Cardiac septum (tissue), 1 donor: ENCODE measurements around the gene USP28. TPM values are rescaled to one million over a fixed set of nuclear protein-coding genes. Genes with fewer than 3 reads are reported as not detected.
"Not testable (repeated sequence)": the region's sequence is repeated elsewhere in the genome, so short reads cannot be mapped to it uniquely, and the experiment has no call there.

Experiments used
- DNase-seq: peaks from one replicate; pipeline ENCODE4 v3.0.0-alpha.2; 2020; ENCODE audit warnings: low spot score
- intact Hi-C: fragments of 100-400 bp; cut with DNase I; formaldehyde crosslinking; loops from one replicate; pipeline ENCODE4 v1.14.0; 2022
- long read RNA-seq: library from polyadenylated mRNA; unstranded; transcript quantifications from one replicate; pipeline ENCODE4 v2.0.0, GENCODE V29; 2021
- total RNA-seq: library from RNA; stranded (reverse); fragmentation: NEBNext Ultra II Directional; extraction: Animal tissue kit (Norgen Biotek cat#: 25700); gene quantifications from one replicate; pipeline ENCODE4 v1.2.1, GENCODE V29; 2021
- donor health status: DM: no; HTN: no; CAD: no.

The USP28 gene, protein sequence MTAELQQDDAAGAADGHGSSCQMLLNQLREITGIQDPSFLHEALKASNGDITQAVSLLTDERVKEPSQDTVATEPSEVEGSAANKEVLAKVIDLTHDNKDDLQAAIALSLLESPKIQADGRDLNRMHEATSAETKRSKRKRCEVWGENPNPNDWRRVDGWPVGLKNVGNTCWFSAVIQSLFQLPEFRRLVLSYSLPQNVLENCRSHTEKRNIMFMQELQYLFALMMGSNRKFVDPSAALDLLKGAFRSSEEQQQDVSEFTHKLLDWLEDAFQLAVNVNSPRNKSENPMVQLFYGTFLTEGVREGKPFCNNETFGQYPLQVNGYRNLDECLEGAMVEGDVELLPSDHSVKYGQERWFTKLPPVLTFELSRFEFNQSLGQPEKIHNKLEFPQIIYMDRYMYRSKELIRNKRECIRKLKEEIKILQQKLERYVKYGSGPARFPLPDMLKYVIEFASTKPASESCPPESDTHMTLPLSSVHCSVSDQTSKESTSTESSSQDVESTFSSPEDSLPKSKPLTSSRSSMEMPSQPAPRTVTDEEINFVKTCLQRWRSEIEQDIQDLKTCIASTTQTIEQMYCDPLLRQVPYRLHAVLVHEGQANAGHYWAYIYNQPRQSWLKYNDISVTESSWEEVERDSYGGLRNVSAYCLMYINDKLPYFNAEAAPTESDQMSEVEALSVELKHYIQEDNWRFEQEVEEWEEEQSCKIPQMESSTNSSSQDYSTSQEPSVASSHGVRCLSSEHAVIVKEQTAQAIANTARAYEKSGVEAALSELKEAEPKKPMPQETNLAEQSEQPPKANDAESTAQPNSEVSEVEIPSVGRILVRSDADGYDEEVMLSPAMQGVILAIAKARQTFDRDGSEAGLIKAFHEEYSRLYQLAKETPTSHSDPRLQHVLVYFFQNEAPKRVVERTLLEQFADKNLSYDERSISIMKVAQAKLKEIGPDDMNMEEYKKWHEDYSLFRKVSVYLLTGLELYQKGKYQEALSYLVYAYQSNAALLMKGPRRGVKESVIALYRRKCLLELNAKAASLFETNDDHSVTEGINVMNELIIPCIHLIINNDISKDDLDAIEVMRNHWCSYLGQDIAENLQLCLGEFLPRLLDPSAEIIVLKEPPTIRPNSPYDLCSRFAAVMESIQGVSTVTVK
- total RNA-seq, result 139 TPM
- long read RNA-seq, full-length matches to known transcripts, result 28 of 106 reads
- long read RNA-seq, partial matches to known transcripts, result 44 of 106 reads
- long read RNA-seq, other reads (novel, unspliced or antisense), result 34 of 106 reads

DNA sequence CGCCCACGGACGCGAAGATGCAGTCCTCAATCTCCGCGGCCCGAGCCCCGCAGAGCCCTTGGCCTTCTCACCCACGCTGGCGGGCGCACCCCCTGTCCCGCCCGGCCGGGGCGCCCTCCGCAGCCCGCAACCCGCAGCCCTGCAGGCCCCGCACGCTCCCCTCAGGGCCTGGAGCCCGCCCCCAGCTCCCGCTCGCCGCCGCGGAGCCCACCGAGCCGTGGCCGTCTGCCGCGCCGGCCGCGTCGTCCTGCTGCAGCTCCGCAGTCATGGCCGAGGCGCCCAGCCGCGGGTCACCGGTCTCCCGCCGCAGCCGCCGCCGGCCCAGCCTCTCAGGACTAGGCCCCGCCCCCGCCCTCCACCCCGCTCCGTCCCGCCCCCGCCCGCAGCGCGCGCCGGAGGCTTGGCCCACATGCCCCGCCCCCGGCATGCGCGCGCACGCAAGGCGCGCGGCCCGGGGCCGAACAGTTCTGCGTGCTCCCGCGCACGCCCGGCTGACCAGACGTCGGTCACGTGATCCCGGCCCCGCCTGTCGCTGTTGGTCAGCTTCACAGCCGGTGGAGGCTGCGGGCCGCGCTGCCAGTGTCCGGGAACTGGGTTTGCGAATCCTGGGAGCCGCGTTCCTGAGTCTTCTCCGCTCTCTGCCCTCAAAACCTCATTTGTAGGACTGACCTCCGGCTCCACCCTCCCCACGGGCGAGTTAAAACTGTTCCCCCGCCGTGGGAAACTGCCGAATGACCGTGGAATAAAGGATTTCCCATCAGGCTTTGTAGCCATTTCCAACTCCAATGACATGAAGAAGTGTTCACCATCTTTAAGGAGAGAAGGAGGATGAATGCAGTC lies at the start of gene USP28:
Gene USP28 (minus strand): TSS at position 339 of the 840 bp plus-strand sequence. CDS start 71 bp downstream, at position 268.
- intact Hi-C loops, result loop anchor here (5.0 to 10.0 kb wide), 3 partner anchors 71 to 387 kb away; no protein-coding TSS in a partner anchor
- peak; percentile 99 for DNase-seq

DNA sequence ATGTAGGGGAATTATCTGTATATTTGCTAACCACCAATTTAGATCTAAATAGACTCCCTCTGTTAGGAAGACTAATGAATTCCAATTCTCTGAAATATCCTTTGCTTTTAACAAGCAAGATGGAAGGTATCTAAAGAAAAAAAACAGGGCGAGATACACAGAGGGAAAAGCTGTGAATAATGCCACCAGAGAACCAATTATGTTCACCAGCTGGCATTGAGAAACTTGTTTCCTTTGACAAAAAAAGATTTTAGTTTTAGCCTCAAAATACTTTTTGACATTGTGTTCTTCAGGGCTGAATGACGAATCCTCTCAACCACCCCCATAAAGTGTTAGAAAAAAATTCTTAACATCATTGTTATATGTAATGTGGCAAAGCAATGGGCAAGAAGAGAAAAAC lies 48.2 kb upstream of the USP28 start:
- intact Hi-C loops, result no loop called here
- no peak for DNase-seq

DNA sequence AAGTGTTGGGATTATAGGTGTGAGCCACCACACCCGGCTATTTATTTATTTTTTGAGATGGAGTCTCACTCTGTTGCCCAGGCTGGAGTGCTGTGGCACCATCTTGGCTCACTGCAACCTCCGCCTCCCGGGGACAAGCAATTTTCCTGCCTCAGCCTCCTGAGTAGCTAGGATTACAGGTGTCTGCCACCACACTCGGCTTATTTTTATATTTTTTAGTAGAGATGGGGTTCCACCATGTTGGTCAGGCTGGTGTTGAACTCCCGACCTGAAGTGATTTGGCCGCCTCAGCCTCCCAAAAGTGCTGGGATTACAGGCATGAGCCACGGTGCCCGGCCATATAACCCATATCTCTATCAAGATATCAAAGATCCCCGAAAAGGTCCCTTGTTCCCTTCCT lies 36.1 kb upstream of the USP28 start:
- intact Hi-C loops, DNase-seq: not testable (repeated sequence)

DNA sequence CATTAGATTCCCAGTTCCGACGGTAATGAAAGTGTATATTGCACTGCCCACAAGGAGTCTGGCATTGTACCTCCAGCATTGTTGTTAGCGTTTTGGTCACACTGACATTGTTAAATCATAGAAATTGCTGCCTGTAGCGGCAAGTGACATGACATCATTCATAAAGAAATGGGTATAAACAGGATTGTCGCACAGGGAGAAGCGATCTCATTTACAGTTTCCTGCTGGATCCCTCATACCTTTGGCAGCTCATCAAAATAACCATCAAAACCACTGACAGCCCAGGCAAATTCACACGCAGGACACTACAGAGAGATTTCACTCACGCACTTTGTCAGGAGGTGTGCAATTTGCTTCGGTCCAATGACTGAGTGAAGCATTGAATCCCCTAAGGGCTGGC lies 32.7 kb upstream of the USP28 start:
- intact Hi-C loops, result no loop called here
- DNase-seq, result no peak

DNA sequence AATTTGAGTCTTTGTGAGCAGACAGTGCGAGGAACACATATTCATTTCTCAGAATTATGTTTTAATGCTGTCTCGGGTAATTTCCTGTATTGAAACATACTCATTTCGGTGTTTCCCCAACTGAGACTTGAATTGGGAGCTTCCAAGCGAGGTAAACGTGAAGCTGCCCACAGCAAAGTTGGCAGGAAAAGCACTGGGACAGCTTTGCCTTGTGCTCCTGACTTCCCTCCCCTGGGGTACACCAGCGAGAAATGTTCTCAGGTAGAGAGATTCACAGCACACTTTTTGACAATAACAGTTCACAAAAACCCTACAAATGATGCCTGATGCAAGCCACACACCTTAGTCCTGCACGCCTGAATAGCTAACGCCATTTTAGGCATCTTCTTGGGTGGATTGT lies 32.3 kb upstream of the USP28 start:
- intact Hi-C loops, result no loop called here
- no peak for DNase-seq

DNA sequence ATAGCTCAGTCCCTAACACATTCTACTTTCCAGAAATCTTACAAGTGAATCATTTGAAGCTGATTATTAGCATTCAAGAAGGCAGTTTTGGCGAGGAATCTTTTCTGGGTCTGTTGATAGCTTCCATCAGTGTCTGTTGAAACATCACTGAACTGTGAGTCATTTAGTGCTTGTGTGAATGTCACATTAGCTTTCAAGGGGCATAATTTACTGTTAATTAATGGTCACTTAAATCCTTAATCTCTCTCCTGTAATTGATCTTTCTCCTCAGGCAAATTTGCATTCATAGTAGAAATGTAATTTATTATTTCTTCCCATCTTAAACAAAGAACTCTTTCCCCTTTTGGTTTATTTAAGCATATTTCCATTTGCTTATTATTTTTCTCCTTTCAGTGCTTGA lies 31.8 kb upstream of the USP28 start:
- DNase-seq, result no peak
- intact Hi-C loops, result no loop called here

DNA sequence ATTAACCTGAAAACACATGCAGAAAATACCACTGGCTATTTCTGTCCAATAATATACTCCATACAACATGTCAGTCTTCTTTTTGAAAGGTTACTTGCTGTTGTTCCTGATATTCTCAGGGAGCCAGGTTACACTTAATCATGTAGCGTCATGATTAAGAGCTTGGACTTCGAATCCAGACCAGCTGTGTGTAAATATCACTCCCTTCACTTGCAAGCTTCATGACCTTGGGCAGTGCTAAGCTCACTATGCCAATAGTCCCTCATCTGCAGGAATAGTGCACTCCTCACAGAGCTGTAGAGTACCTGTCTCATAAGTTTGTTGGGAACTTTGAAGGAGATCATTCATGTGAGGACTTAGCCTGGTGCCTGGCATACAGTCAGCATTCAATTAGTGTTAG lies 31.1 kb upstream of the USP28 start:
- intact Hi-C loops, result no loop called here
- no peak for DNase-seq

DNA sequence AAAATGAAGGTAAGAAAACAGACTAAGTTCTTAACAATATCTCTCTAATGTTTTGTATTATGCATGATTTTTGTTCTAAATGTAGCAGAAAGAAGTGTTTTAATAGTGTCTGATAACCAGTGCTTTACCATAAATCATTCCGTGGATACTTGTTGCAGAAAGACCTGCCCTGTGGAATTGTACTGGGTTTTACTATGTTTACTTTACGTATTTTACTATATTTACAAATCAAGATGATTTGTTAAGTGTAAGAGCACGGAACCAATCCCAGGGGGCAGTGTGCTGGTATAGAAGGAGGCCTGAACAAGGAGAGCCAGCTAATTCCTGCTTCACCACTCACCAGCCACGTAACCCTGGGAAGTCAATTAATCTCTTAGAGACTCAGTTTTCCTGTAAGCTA lies 30.7 kb upstream of the USP28 start:
- intact Hi-C loops, result no loop called here
- no peak for DNase-seq

DNA sequence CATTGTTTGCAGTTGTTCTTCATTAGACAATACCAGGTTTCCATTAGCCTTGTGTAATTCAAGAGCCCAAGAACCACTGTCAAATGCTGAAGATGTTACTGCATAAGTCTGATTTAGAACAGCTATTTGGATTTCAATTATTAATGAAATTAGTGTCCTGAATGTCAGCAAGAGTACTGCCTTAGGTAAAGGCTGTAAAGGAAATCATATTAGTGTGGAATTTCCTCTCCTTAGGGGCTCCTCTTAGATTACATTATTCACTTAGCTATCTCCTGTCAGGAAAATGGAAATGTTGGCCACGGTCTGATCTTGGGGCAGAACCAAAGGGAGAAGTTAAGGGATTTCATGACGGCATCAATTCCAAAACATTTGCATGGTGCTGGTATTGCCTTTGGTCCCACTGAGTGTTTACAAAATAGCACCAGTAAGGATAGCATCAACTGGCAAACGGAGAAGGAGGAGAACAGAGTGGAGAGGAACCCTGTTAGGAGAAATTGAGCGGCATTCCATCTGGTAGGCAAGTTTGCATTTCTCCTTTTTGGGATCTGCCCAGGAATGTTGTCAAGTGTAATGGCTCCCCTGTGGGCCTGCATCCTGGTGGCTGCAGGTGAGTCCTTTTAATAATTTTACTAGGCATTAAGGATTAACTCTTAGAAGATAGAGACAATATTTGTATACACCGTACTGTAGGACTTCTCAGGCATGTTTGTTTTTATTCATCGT lies 29.2 kb upstream of the USP28 start, which contains the start of gene HTR3B:
Gene HTR3B (plus strand): TSS at position 418 of the 723 bp plus-strand sequence. CDS start 138 bp downstream, at position 556.
- intact Hi-C loops, result no loop called here
- no peak for DNase-seq

DNA sequence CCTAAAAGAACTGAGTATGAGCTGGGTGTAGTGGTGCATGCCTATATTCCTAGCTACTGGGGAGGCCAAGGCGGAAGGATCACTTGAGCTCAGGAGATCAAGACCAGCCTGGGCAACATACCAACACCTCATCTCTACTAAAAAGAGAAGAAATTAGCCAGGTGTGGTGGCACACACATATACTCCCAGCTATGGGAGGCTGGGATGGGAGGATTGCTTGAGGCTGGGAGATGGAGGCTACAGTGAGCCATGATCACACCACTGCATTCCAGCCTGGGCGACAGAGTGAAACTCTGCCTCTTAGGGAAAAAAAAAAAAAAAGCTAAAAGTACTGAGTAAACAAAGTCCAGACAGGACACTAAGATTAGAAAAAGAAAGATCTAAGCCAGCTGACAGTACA lies 25.8 kb upstream of the USP28 start:
- no peak for DNase-seq

DNA sequence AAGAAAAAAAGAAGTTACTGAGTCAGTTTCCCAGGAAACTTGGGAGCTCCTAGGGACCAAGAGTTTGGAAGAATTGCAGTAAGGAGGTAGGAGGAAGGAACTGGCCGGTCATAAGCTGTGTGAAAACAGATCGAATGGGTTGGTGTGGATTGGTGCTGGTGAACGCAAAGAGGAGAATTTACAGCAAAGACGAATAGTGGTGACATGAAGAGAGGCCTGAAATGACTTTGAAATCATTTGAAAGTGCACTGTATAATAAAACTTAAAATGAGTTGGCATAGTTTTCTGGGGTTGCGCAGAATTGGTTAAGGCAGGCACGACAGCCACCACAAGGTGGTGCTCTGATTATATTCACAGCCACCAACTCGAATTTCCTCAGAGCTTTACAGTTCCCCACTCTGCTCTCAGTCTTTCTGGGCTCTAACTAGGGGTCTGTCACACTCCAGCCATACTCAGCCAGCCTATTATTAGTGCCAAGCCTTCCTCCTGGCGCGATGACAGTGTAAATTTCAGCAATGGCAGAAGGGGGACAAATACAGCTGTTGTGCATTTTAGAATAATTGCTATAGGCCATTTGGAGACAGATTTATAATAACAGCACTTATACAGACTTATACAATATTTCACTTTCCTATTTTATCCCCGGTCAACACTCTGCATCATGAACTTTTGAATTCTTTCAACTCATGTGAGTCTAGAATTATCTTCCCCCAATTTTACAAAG lies 20.9 kb upstream of the USP28 start:
- no peak for DNase-seq
- intact Hi-C loops, result loop anchor here (2.0 to 10.0 kb wide), 3 partner anchors 98 to 364 kb away; no protein-coding TSS in a partner anchor

More for the DNA sequence above, 25.8 kb upstream of the USP28 start:
- intact Hi-C loops, result no loop called here

DNA sequence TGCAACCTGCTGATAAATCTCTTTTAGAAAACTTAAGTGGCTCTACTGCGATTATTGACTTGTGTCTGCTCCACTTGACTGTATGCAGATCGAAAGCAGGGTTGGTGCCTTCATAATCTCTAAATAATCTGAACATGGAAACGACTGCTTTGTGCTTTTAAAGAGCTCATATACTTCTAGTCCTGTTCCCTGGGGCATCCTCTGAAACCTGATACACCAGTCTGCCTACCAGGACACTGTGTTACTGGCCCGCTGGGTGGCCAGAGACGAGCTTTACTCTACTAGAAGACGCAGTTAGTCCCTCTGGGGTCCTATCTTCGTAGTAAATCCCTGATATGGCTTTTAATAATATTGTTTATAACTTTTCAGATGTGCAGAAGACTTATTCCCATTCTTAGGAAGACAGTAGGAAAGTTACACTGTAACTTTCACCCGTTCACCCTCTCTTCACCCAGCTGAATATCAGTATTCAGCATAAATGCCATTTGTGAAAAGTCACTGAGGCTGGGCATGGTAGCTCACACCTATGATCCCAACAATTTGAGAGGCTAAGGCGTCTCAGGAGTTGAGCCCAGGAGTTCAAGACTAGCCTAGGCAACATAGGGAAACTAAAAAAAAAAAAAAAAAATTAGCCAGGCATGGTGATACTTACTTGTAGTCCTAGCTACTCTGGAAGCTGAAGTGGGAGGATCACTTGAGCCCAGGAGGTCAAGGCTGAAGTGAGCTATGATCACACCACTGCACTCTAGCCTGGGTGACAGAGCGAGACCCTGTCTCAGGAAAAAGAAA lies 20.2 kb upstream of the USP28 start:
- intact Hi-C loops, result loop anchor here (2.0 to 10.0 kb wide), 3 partner anchors 99 to 365 kb away; no protein-coding TSS in a partner anchor
- DNase-seq, result no peak

DNA sequence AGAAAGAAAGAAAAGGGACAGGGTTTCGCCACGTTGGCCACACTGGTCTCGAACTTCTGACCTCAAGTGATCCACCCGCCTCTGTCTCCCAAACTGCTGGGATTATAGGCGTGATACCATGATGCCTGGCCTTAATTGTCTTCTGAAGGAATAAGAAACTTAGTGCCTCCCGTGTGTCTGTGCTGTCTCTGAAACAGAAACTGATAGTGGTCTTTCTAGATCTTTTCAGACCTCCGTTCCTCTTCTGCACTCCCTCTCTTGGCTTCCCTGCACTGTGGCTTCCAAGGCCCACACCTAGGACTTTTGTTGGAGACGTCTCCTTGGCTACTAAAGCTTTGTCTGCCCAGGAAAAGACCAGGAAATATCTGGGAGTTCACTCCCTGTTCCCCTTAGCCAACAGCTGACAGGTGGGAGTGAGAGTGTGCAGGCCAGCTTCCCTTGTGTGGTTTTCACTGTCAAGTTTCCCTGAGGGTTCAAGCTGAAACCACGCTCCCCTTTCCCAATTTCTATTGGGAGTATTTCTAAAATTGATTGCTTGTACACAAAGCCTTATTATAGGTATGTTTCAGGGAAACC lies 19.1 kb upstream of the USP28 start:
- no peak for DNase-seq
- intact Hi-C loops, result loop anchor here (10.0 kb wide), 2 partner anchors 100 to 130 kb away; no protein-coding TSS in a partner anchor

DNA sequence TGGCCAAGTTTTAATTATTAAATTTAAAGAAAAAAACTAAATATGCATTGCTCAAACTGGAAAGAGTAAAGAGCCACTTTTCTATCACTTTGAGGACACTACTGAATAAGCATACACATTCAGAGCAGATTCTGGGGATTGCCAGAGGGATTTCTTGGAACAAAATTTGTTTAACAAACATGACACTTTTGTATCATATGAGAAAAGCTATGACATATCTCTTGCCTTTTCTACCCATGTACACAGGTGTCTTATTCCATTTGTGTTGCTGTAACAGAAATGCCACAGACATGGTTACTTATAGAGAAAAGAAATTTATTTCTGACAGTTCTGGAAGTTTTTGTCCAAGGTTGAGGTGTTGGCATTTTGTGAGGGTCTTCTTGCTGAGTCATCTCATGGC lies 13.5 kb upstream of the USP28 start:
- intact Hi-C loops, result no loop called here
- no peak for DNase-seq

DNA sequence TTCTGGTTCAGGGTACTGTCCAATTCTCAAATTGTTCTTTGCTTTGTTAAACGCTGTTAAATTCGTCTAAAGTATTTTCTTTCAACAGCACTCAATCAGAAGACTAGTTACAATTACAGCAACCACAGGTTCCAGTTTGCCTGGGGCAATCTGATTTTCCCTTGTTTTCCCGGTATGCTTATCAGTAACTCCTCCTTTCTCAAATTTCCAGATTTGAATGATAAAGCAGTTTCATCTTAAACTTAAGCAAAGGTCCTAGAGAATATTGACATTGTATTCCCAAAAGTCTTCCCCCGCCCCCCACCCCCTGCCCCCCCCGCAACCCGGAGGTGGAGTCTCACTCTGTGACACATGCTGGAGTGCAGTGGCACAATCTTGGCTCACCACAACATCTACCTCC lies 10.5 kb upstream of the USP28 start:
- intact Hi-C loops, result no loop called here
- no peak for DNase-seq

DNA sequence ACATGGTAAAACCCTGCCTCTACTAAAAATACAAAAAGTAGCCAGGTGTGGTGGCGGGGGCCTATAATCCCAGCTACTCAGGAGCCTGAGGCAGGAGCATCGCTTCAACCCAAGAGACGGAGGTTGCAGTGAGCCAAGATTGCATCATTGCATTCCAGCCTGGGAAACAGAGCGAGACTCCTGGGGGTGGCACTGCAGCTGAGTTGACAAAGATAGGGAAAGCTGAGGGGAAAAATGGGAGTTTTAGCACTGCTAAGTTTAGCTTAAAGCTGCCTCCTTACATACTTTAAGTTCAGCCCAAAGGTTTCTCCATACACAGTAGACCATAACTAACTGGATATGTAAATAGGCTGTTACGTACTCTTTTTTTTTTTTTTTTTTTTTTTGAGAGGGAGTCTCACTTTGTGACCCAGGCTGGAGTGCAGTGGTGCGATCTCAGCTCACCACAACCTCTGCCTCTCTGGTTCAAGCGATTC lies 9.0 kb upstream of the USP28 start:
- no peak for DNase-seq
- intact Hi-C loops, result no loop called here
